Endothelial cell of umbilical vein (primary cell): ENCODE results near the gene FAM43A. TPM values are rescaled to one million over a fixed set of nuclear protein-coding genes. Genes with fewer than 3 reads are reported as not detected.

Experiments
- BruUV-seq: library from RNA; stranded (reverse); fragments of 400-500 nt; replicated peaks from 2 replicates; lab custom pipeline; 2021; lab: Mats Ljungman, UMichigan
- CTCF ChIA-PET: fragments of 300-600, 350-600 bp; sonication (Branson Sonifier 250); formaldehyde crosslinking; loops from one replicate; lab custom pipeline; 2021; ENCODE audit warnings: antibody characterized with exemption, inconsistent platforms; lab: Charles Lee
- POLR2A ChIA-PET: fragments of 300-600, 350-600 bp; sonication (Branson Sonifier 250); formaldehyde crosslinking; loops from one replicate; lab custom pipeline; 2021; ENCODE audit warnings: antibody characterized with exemption, inconsistent platforms; lab: Charles Lee
- DNase-seq: peaks from one replicate; pipeline ENCODE4 v3.0.0-alpha.2; 2011; ENCODE audit warnings: low read depth, low spot score
- FAIRE-seq: peaks from 2 replicates; lab custom pipeline; 2011; peaks lifted over from hg19 to GRCh38; lab: Jason Lieb, UNC
- H2AFZ ChIP-seq: 2 replicates; pipeline ENCODE4 v1.6.0; 2012; ENCODE audit warnings: low read depth, low read length, control low read depth, inconsistent platforms
- H3K27ac ChIP-seq: 2 replicates; pipeline ENCODE4 v1.5.1; 2011; ENCODE audit warnings: low read depth, mild to moderate bottlenecking, control low read depth, low read length, moderate library complexity; ENCODE audit not compliant: insufficient read depth
- H3K27me3 ChIP-seq, 2 experiments: 2 replicates each; pipeline versions ENCODE4 v1.6.0 to v1.6.1; 2011; ENCODE audit warnings: low read length in 2 of 2, mixed read lengths in 1 of 2; ENCODE audit not compliant: control insufficient read depth in 2 of 2, insufficient read depth in 2 of 2
- H3K36me3 ChIP-seq, 2 experiments: 2 replicates in 1 of 2; 3 replicates in 1 of 2; pipeline ENCODE4 v1.5.1; 2011; ENCODE audit warnings: low read length in 2 of 2, mild to moderate bottlenecking in 1 of 2, moderate library complexity in 1 of 2; ENCODE audit not compliant: control insufficient read depth in 2 of 2, insufficient read depth in 2 of 2; ENCODE audit errors: extremely low read depth in 1 of 2
- H3K4me1 ChIP-seq: 3 replicates; pipeline ENCODE4 v1.5.1; 2011; ENCODE audit warnings: mild to moderate bottlenecking, low read length; ENCODE audit not compliant: control insufficient read depth, insufficient read depth; ENCODE audit errors: extremely low read depth
- H3K4me2 ChIP-seq: 2 replicates; pipeline ENCODE4 v1.6.1; 2011; ENCODE audit warnings: low read length, control low read depth, mixed read lengths; ENCODE audit not compliant: insufficient read depth
- H3K4me3 ChIP-seq, 3 experiments: fragments of 200-600 bp in 1 of 3; sonication (generic), shearing (Covaris generic) in 1 of 3; replicated peaks in 1 of 3; 2 replicates each; pipeline ENCODE4 v1.5.1; 2011 to 2016; ENCODE audit warnings: control low read depth in 3 of 3, low read length in 3 of 3, mild to moderate bottlenecking in 2 of 3, inconsistent platforms in 1 of 3, low read depth in 1 of 3, moderate library complexity in 1 of 3; ENCODE audit not compliant: insufficient read depth in 1 of 3
- H3K79me2 ChIP-seq: 2 replicates; pipeline ENCODE4 v1.6.0; 2012; ENCODE audit warnings: low read length, inconsistent platforms; ENCODE audit not compliant: control insufficient read depth, insufficient read depth
- H3K9ac ChIP-seq: replicated peaks from 2 replicates; pipeline ENCODE3; 2011; ENCODE audit warnings: low read length, control low read depth; ENCODE audit not compliant: insufficient read depth; ENCODE audit errors: extremely low read depth
- H3K9me1 ChIP-seq: replicated peaks from 3 replicates; pipeline ENCODE4 v1.6.0; 2011; ENCODE audit warnings: mild to moderate bottlenecking, low read length; ENCODE audit not compliant: control insufficient read depth, insufficient read depth; ENCODE audit errors: extremely low read depth
- H3K9me3 ChIP-seq: replicated peaks from 2 replicates; pipeline ENCODE4 v1.5.1; 2012; ENCODE audit warnings: low read length, inconsistent platforms; ENCODE audit not compliant: control insufficient read depth, insufficient read depth
- H4K20me1 ChIP-seq: replicated peaks from 2 replicates; pipeline ENCODE3; 2011; ENCODE audit warnings: mild to moderate bottlenecking, low read length; ENCODE audit not compliant: control insufficient read depth, insufficient read depth; ENCODE audit errors: extremely low read depth
- EZH2 ChIP-seq: IDR thresholded peaks from 2 replicates; pipeline ENCODE4 v1.6.1; 2012; ENCODE audit warnings: borderline replicate concordance, low read depth, mild to moderate bottlenecking, moderate library complexity, low read length, inconsistent platforms; ENCODE audit not compliant: severe bottlenecking
- FOS ChIP-seq: IDR thresholded peaks from 2 replicates; pipeline ENCODE4 v1.6.1; 2011; ENCODE audit warnings: mild to moderate bottlenecking, low read length, moderate library complexity, borderline replicate concordance; ENCODE audit not compliant: insufficient read depth
- GATA2 ChIP-seq: IDR thresholded peaks from 2 replicates; pipeline ENCODE4 v1.7.0; 2011; ENCODE audit warnings: low read depth, mild to moderate bottlenecking, moderate library complexity, mixed read lengths, low read length; ENCODE audit not compliant: insufficient read length, insufficient read depth
- MYC ChIP-seq: IDR thresholded peaks from one replicate; pipeline ENCODE4 v1.6.1; 2011; ENCODE audit warnings: mild to moderate bottlenecking, low read depth, low read length
- POLR2A ChIP-seq: IDR thresholded peaks from 2 replicates; pipeline ENCODE4 v1.6.1; 2012; ENCODE audit warnings: low read depth, mild to moderate bottlenecking, control low read depth, low read length
- dilution Hi-C: fragments of 300-500 bp; cut with MboI; formaldehyde crosslinking; loops from one replicate; pipeline ENCODE4 v1.15.0; 2019; ENCODE audit warnings: low sequenced_read_pairs; ENCODE audit not compliant: extremely low pct_ligation_motif_present
- intact Hi-C: fragments of 100-400 bp; cut with micrococcal nuclease; formaldehyde crosslinking; loops from one replicate; pipeline ENCODE4 v1.10.0; 2022
- polyA plus RNA-seq, 4 experiments: library from polyadenylated mRNA; depleted of rRNA in 3 of 4; stranded (reverse) in 3 of 4; unstranded in 1 of 4; fragments of >200 nt; gene quantifications; 2 replicates each; pipeline versions ENCODE4 v1.2.1 to v1.2.3, GENCODE V29; 2011 to 2012; ENCODE audit warnings: missing spikeins in 1 of 4
- total RNA-seq: library from RNA; stranded (reverse); gene quantifications from 2 replicates; pipeline ENCODE4 v1.2.3, GENCODE V29; 2021
- TF ChIP-seq, protein P1 (sequence below), 2 donors: IDR thresholded peaks; 1 replicate in 1 of 2; 2 replicates in 1 of 2; pipeline ENCODE4 v1.5.1; 2011; ENCODE audit warnings: low read length in 2 of 2, mild to moderate bottlenecking in 2 of 2, moderate library complexity in 2 of 2, control low read depth in 1 of 2, inconsistent platforms in 1 of 2, low read depth in 1 of 2; ENCODE audit not compliant: insufficient read depth in 1 of 2; ENCODE audit errors: extremely low read depth in 1 of 2

The FAM43A gene
- total and polyA plus RNA-seq, 2 donors (not counting 3 experiments of a cell fraction or from before 2014, with no cell fraction given): 244 to 307 TPM

DNA sequence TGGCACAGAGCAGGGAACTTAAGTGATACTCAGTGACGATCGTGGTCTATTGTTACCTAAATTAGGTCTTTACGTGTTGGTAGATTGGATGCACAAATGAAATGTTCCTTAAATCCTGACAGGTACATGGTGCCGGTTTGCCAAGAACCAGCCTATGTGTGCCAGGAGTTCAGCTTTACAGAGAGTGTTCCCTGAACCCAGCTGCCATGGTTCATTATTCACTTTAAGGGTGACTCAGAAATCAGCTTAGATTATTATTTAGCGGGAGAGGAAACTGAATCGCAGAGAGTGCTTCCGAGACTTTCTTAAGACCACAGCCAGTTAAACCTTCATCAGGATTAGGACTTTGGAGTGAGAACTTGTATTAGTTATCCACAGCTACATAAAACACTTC lies 21.5 kb downstream of the FAM43A start:
- Histone ChIP-seq H3K4me3 (no peak overlapping the region), H2AFZ (no peak overlapping the region), H3K27ac (no peak overlapping the region), H3K9me3 (no peaks in the 10 kb centered on the region), H4K20me1 (no peaks in the 10 kb centered on the region), H3K36me3 (no peaks in the 10 kb centered on the region), H3K9me1 (no peaks in the 10 kb centered on the region), H3K4me1 (peaks cover 14% of the 10 kb centered on the region), H3K9ac (no peak overlapping the region), H3K4me2 (no peak overlapping the region), H3K79me2 (no peaks in the 10 kb centered on the region), H3K27me3 (no peaks in the 10 kb centered on the region)
- peak; percentile 72 for FAIRE-seq
- POLR2A ChIA-PET: no interaction called here
- intact Hi-C loops (no loop called here), dilution Hi-C loops (no loop called here)
- no peak for TF ChIP-seq GATA2
- TF ChIP-seq, protein P1, sequence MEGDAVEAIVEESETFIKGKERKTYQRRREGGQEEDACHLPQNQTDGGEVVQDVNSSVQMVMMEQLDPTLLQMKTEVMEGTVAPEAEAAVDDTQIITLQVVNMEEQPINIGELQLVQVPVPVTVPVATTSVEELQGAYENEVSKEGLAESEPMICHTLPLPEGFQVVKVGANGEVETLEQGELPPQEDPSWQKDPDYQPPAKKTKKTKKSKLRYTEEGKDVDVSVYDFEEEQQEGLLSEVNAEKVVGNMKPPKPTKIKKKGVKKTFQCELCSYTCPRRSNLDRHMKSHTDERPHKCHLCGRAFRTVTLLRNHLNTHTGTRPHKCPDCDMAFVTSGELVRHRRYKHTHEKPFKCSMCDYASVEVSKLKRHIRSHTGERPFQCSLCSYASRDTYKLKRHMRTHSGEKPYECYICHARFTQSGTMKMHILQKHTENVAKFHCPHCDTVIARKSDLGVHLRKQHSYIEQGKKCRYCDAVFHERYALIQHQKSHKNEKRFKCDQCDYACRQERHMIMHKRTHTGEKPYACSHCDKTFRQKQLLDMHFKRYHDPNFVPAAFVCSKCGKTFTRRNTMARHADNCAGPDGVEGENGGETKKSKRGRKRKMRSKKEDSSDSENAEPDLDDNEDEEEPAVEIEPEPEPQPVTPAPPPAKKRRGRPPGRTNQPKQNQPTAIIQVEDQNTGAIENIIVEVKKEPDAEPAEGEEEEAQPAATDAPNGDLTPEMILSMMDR (IDR thresholded peaks at IDR 0.05; ENCODE audit: extremely low read depth in 1 of 2, insufficient read depth in 1 of 2, low read depth in 1 of 2, low read length in 2 of 2): no peak
- TF ChIP-seq EZH2: no peak
- TF ChIP-seq FOS: no peak
- TF ChIP-seq POLR2A: no peak
- CTCF ChIA-PET: interaction anchor here (0.6 to 1.5 kb wide), 5 partner anchors 11 to 35 kb away, joined by 3 to 4 read pairs (median 3); partner anchors contain the start of gene LSG1
- peak; percentile 55 for DNase-seq
- BruUV-seq: no TSS peak

DNA sequence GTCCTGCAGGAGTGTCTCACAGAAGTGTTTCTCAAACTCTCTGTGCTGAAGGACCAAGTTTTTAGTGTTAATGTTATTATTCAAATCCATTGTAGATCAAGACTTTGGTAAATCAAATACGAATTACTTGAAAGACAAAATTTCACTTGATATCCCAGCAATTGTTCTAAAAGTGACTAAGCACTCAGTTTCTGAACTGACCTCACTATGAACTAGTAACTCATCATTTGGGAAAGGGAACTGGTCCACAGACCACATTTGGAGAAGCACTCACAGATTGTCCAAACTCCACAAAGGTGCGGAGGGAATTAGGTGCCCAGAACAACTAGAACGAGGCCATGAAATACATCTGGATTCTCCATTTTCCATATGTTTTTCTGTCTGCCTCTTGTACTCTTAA lies 25.6 kb downstream of the FAM43A start:
- no peaks in the 10 kb centered on the region for H3K9me1 ChIP-seq
- FAIRE-seq (no peak), DNase-seq (peak; percentile 31)
- no peaks in the 10 kb centered on the region for H3K79me2 ChIP-seq
- no peaks in the 10 kb centered on the region for H3K27me3 ChIP-seq
- CTCF ChIA-PET: interaction anchor here (0.7 to 1.0 kb wide), 4 partner anchors 15 to 396 kb away, joined by 3 to 4 read pairs (median 3); no protein-coding TSS in a partner anchor
- no peaks in the 10 kb centered on the region for H3K9me3 ChIP-seq
- no peaks in the 10 kb centered on the region for H4K20me1 ChIP-seq
- H3K27ac ChIP-seq: peak overlapping the region; percentile 73
- no peak overlapping the region for H3K9ac ChIP-seq
- BruUV-seq: no TSS peak
- intact Hi-C loops: no loop called here
- POLR2A ChIA-PET: no interaction called here
- no peaks in the 10 kb centered on the region for H3K36me3 ChIP-seq
- no peak overlapping the region for H3K4me3 ChIP-seq
- H3K4me2 ChIP-seq: peak overlapping the region; percentile 12
- no peak for TF ChIP-seq MYC
- H3K4me1 ChIP-seq: peaks cover 28% of the 10 kb centered on the region
- no peak overlapping the region for H2AFZ ChIP-seq
- dilution Hi-C loops: no loop called here
